ENCODE measurements around the gene CLDN15.

- TF ChIP-seq CTCF (IDR thresholded peaks at IDR 0.05) (no peak), ZNF416 (CRISPR knock-in tag; IDR thresholded peaks at IDR 0.05) (no peak), ZBTB43 (CRISPR knock-in tag; IDR thresholded peaks at IDR 0.05) (no peak), ATF3 (CRISPR knock-in tag; conservative IDR thresholded peaks at IDR 0.05) (no peak), MAX (CRISPR knock-in tag; IDR thresholded peaks at IDR 0.05) (no peak), FOXJ3 (CRISPR knock-in tag; IDR thresholded peaks at IDR 0.05; ENCODE audit: borderline replicate concordance) (no peak), ESRRA (CRISPR knock-in tag; IDR thresholded peaks at IDR 0.05; ENCODE audit: borderline replicate concordance) (no peak), SMAD3 (CRISPR knock-in tag; IDR thresholded peaks at IDR 0.05; ENCODE audit: borderline replicate concordance) (no peak), TEAD1 (CRISPR knock-in tag; IDR thresholded peaks at IDR 0.05) (no peak), FOXK1 (CRISPR knock-in tag; IDR thresholded peaks at IDR 0.05) (no peak), ZNF423 (CRISPR knock-in tag; IDR thresholded peaks at IDR 0.05) (no peak), PRDM15 (CRISPR knock-in tag; IDR thresholded peaks at IDR 0.05) (no peak), ZNF263 (CRISPR knock-in tag; IDR thresholded peaks at IDR 0.05; ENCODE audit: low read depth) (no peak), ZMAT4 (CRISPR knock-in tag; IDR thresholded peaks at IDR 0.05) (no peak)
These were observed 47.6 kb upstream of the CLDN15 start for GRCh38 chr7:101285171-101285570.

All from WTC11 (cell line).